Measurements from ENCODE around the gene JAML. TPM values are rescaled to one million over a fixed set of nuclear protein-coding genes. Genes with fewer than 3 reads are reported as not detected.

JAML gene
- total RNA-seq, 1 donor from 2014 or later: not detected

- peak; percentile 63 to 87 for DNase-seq (ENCODE audit: low read depth in 2 of 2)
These were observed 16.4 kb upstream of the JAML start for GRCh38 chr11:118240999-118241763.

- no peak for DNase-seq (ENCODE audit: low read depth in 2 of 2)
These were observed 14.8 kb upstream of the JAML start for GRCh38 chr11:118239509-118240205.

- peak in 1 of 2 donors; percentile 19 for DNase-seq (ENCODE audit: low read depth in 2 of 2)
These were observed 14.1 kb upstream of the JAML start for GRCh38 chr11:118238929-118239328.

GRCh38 chr11:118238421-118238820 lies 13.6 kb upstream of the JAML start:
- DNase-seq (ENCODE audit: low read depth in 2 of 2): no peak

GRCh38 chr11:118236170-118236569 lies 11.4 kb upstream of the JAML start:
- no peak for DNase-seq (ENCODE audit: low read depth in 2 of 2)

GRCh38 chr11:118234833-118235232 lies 10.0 kb upstream of the JAML start:
- no peak for DNase-seq (ENCODE audit: low read depth in 2 of 2)

GRCh38 chr11:118233850-118234249 lies 9.0 kb upstream of the JAML start:
- DNase-seq (ENCODE audit: low read depth in 2 of 2): no peak

- no peak for DNase-seq (ENCODE audit: low read depth in 2 of 2)
These were observed 8.6 kb upstream of the JAML start for GRCh38 chr11:118233377-118233776.

- DNase-seq (ENCODE audit: low read depth in 2 of 2): no peak
These were observed 7.8 kb upstream of the JAML start for GRCh38 chr11:118232659-118233058.

- no peak for DNase-seq (ENCODE audit: low read depth in 2 of 2)
These were observed 6.7 kb upstream of the JAML start for GRCh38 chr11:118231461-118231860.

- no peak for DNase-seq (ENCODE audit: low read depth in 2 of 2)
These were observed 5.3 kb upstream of the JAML start for GRCh38 chr11:118230088-118230487.

- DNase-seq (ENCODE audit: low read depth in 2 of 2): peak in 1 of 2 donors; percentile 55
These were observed 4.5 kb upstream of the JAML start for GRCh38 chr11:118229274-118229847.

GRCh38 chr11:118227865-118228785 lies 3.3 kb upstream of the JAML start:
- DNase-seq (ENCODE audit: low read depth in 2 of 2): peak in 1 of 2 donors; percentile 14

GRCh38 chr11:118226781-118227180 lies 2.0 kb upstream of the JAML start:
- no peak for DNase-seq (ENCODE audit: low read depth in 2 of 2)

GRCh38 chr11:118226296-118226695 lies 1.5 kb upstream of the JAML start:
- DNase-seq (ENCODE audit: low read depth in 2 of 2): peak; percentile 66 to 78

GRCh38 chr11:118223992-118224391 lies 819 bp downstream of the JAML start:
- no peak for DNase-seq (ENCODE audit: low read depth in 2 of 2)

- DNase-seq (ENCODE audit: low read depth in 2 of 2): no peak
These were observed 1.2 kb downstream of the JAML start for GRCh38 chr11:118223570-118223969.

- DNase-seq (ENCODE audit: low read depth in 2 of 2): no peak
These were observed 2.4 kb downstream of the JAML start for GRCh38 chr11:118222437-118222836.

GRCh38 chr11:118221419-118221818 lies 3.4 kb downstream of the JAML start:
- no peak for DNase-seq (ENCODE audit: low read depth in 2 of 2)

GRCh38 chr11:118219732-118220131 lies 5.1 kb downstream of the JAML start:
- DNase-seq (ENCODE audit: low read depth in 2 of 2): no peak

- no peak for DNase-seq (ENCODE audit: low read depth in 2 of 2)
These were observed 5.6 kb downstream of the JAML start for GRCh38 chr11:118219244-118219643.

GRCh38 chr11:118217575-118217974 lies 7.2 kb downstream of the JAML start:
- DNase-seq (ENCODE audit: low read depth in 2 of 2): no peak
